Inflammatory macrophage treated with lipopolysaccharide for 1 hour (primary cell): ENCODE results near the gene JAML.

Source experiments
- DNase-seq, 2 donors: peaks; one replicate each; pipeline ENCODE4 v3.0.0-alpha.2; 2020 to 2022

JAML gene

GRCh38 chr11:118215262-118215661 is 9.5 kb downstream of the JAML start:
- no peak for DNase-seq

- DNase-seq, result peak; percentile 88 to 94
Observed at GRCh38 chr11:118214210-118214914, 10.4 kb downstream of the JAML start.

- no peak for DNase-seq
Observed at GRCh38 chr11:118213781-118214180, 11.0 kb downstream of the JAML start.

GRCh38 chr11:118213201-118213600 is 11.6 kb downstream of the JAML start:
- no peak for DNase-seq

- peak; percentile 51 to 62 for DNase-seq
Observed at GRCh38 chr11:118212781-118213191, 12.0 kb downstream of the JAML start.

- no peak for DNase-seq
Observed at GRCh38 chr11:118212131-118212725, 12.6 kb downstream of the JAML start.

GRCh38 chr11:118211006-118211405 is 13.8 kb downstream of the JAML start:
- no peak for DNase-seq

GRCh38 chr11:118210323-118210722 is 14.5 kb downstream of the JAML start:
- DNase-seq, result no peak

- no peak for DNase-seq
Observed at GRCh38 chr11:118209033-118209432, 15.8 kb downstream of the JAML start.

- DNase-seq, result no peak
Observed at GRCh38 chr11:118207079-118207478, 17.7 kb downstream of the JAML start.

- DNase-seq, result peak; percentile 75 to 82
Observed at GRCh38 chr11:118206391-118207031, 18.3 kb downstream of the JAML start.

GRCh38 chr11:118205606-118206378 is 19.0 kb downstream of the JAML start:
- no peak for DNase-seq

GRCh38 chr11:118202599-118203422 is 22.0 kb downstream of the JAML start:
- no peak for DNase-seq

- DNase-seq, result no peak
Observed at GRCh38 chr11:118201966-118202365, 22.8 kb downstream of the JAML start.

- no peak for DNase-seq
Observed at GRCh38 chr11:118200901-118201680, 23.7 kb downstream of the JAML start.

- DNase-seq, result no peak
Observed at GRCh38 chr11:118200497-118200896, 24.3 kb downstream of the JAML start.

GRCh38 chr11:118199135-118199534 is 25.7 kb downstream of the JAML start:
- no peak for DNase-seq

- peak in 1 of 2 donors; percentile 81 for DNase-seq
Observed at GRCh38 chr11:118198370-118198769, 26.4 kb downstream of the JAML start.

- DNase-seq, result no peak
Observed at GRCh38 chr11:118194835-118195627, 29.8 kb downstream of the JAML start.

- DNase-seq, result no peak
Observed at GRCh38 chr11:118193910-118194566, 30.8 kb downstream of the JAML start.
